ENCODE data around the gene PACSIN3. TPM values are rescaled to one million over a fixed set of nuclear protein-coding genes. Genes with fewer than 3 reads are reported as not detected.

Gene PACSIN3
- 100 to 1,000 TPM; 107 to 186 TPM for total RNA-seq

- DNase-seq (ENCODE audit: low spot score): no peak
- Histone ChIP-seq H3K27me3 (no peaks in the 10 kb centered on the region), H3K27ac (peak within 1 kb of the TSS; percentile 93 to 99), H3K9me3 (no peaks in the 10 kb centered on the region), H3K4me1 (peaks cover 0 to 73% of the 10 kb centered on the region in 2 donors), H3K4me3 (peak within 1 kb of the TSS; percentile 70), H3K36me3 (no peaks in the 10 kb centered on the region)
- TF ChIP-seq, protein P1, sequence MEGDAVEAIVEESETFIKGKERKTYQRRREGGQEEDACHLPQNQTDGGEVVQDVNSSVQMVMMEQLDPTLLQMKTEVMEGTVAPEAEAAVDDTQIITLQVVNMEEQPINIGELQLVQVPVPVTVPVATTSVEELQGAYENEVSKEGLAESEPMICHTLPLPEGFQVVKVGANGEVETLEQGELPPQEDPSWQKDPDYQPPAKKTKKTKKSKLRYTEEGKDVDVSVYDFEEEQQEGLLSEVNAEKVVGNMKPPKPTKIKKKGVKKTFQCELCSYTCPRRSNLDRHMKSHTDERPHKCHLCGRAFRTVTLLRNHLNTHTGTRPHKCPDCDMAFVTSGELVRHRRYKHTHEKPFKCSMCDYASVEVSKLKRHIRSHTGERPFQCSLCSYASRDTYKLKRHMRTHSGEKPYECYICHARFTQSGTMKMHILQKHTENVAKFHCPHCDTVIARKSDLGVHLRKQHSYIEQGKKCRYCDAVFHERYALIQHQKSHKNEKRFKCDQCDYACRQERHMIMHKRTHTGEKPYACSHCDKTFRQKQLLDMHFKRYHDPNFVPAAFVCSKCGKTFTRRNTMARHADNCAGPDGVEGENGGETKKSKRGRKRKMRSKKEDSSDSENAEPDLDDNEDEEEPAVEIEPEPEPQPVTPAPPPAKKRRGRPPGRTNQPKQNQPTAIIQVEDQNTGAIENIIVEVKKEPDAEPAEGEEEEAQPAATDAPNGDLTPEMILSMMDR (IDR thresholded peaks at IDR 0.05): no peak
These were observed at the start of gene PACSIN3 for GRCh38 chr11:47186076-47186699. PACSIN3 (minus strand) TSS chr11:47186434; CDS start chr11:47182727, 3,707 bp downstream.

DNA sequence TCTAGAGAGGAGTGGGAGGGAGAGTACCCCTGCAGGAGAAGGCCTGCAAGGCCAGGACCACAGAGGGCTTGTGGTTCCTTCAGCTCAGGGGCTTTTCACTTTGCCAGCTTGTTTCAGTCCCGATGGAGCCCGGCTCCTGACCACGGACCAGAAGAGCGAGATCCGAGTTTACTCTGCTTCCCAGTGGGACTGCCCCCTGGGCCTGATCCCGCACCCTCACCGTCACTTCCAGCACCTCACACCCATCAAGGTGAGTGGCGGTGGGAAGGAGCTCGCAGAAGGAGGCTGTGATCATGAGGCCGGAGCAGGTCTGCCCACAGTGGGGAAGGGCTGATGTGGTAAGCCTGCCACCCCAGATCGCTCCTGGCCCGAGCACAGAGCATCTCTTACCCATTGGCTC, 48.9 kb upstream of the PACSIN3 start:
- Histone ChIP-seq H3K27me3 (no peaks in the 10 kb centered on the region), H3K9me3 (no peaks in the 10 kb centered on the region), H3K27ac (no peak overlapping the region), H3K4me1 (peaks cover 0 to 5% of the 10 kb centered on the region in 2 donors), H3K36me3 (peaks cover 17% of the 10 kb centered on the region), H3K4me3 (no peak overlapping the region)
- no peak for DNase-seq (ENCODE audit: low spot score)
- TF ChIP-seq, protein P1 (IDR thresholded peaks at IDR 0.05): no peak

DNA sequence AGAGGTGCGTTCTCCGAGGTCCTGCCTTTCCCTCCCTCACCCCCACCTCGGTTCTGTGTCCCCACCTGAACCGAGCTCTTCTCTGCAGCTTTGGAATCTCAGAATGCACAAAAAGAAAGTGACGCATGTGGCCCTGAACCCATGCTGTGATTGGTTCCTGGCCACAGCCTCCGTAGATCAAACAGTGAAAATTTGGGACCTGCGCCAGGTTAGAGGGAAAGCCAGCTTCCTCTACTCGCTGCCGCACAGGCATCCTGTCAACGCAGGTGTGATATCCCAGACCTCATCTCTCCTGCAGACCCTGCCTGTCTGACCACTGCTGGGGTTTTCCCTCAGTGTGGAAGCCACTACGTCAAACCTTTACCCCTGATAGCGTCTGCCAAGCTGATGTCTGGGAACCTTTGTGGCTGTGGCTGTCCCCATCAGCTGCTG, 48.5 kb upstream of the PACSIN3 start:
- H3K9me3 ChIP-seq: no peaks in the 10 kb centered on the region
- no peak overlapping the region for H3K4me3 ChIP-seq
- DNase-seq (ENCODE audit: low spot score): no peak
- no peaks in the 10 kb centered on the region for H3K27me3 ChIP-seq
- peaks cover 0 to 5% of the 10 kb centered on the region in 2 donors for H3K4me1 ChIP-seq
- H3K36me3 ChIP-seq: peaks cover 12% of the 10 kb centered on the region
- TF ChIP-seq, protein P1 (IDR thresholded peaks at IDR 0.05): no peak
- H3K27ac ChIP-seq: no peak overlapping the region

- H3K4me3 ChIP-seq: no peak overlapping the region
- H3K4me1 ChIP-seq: peaks cover 0 to 5% of the 10 kb centered on the region in 2 donors
- no peak for DNase-seq (ENCODE audit: low spot score)
- peaks cover 7% of the 10 kb centered on the region for H3K36me3 ChIP-seq
- H3K27ac ChIP-seq: no peak overlapping the region
- H3K9me3 ChIP-seq: no peaks in the 10 kb centered on the region
- no peaks in the 10 kb centered on the region for H3K27me3 ChIP-seq
- TF ChIP-seq, protein P1 (IDR thresholded peaks at IDR 0.05): peak; percentile 14 to 56
These were observed 47.9 kb upstream of the PACSIN3 start for GRCh38 chr11:47233989-47234668.

- Histone ChIP-seq H3K27me3 (no peaks in the 10 kb centered on the region), H3K36me3 (peaks cover 6% of the 10 kb centered on the region), H3K9me3 (no peaks in the 10 kb centered on the region), H3K4me3 (no peak overlapping the region), H3K27ac (no peak overlapping the region), H3K4me1 (peaks cover 0 to 5% of the 10 kb centered on the region in 2 donors)
- TF ChIP-seq, protein P1 (IDR thresholded peaks at IDR 0.05): no peak
- DNase-seq (ENCODE audit: low spot score): no peak
These were observed 46.8 kb upstream of the PACSIN3 start for GRCh38 chr11:47233051-47233450.

Data from right atrium auricular region (tissue), 2 donors.